Endothelial cell of hepatic sinusoid (primary cell): ENCODE results near the gene COL26A1.
"Not testable (repeated sequence)": the region's sequence is repeated elsewhere in the genome, so short reads cannot be mapped to it uniquely, and the experiment has no call there.

Experiments used
- in situ Hi-C: cut with HindIII; loops from 2 replicates; pipeline ENCODE4 v1.10.0; 2017; ENCODE audit warnings: low sequenced_read_pairs

COL26A1 gene

GRCh38 chr7:101400751-101401150 lies 38.1 kb downstream of the COL26A1 start:
- in situ Hi-C loops = no loop called here

- in situ Hi-C loops = no loop called here
Measured at GRCh38 chr7:101401390-101402080, 38.9 kb downstream of the COL26A1 start.

- in situ Hi-C loops = no loop called here
Measured at GRCh38 chr7:101402081-101402779, 39.6 kb downstream of the COL26A1 start.

- in situ Hi-C loops = no loop called here
Measured at GRCh38 chr7:101402835-101403234, 40.2 kb downstream of the COL26A1 start.

GRCh38 chr7:101405474-101406067 lies 42.9 kb downstream of the COL26A1 start:
- in situ Hi-C loops = no loop called here

GRCh38 chr7:101410743-101411507 lies 48.2 kb downstream of the COL26A1 start:
- in situ Hi-C loops = no loop called here

GRCh38 chr7:101411508-101411874 lies 48.8 kb downstream of the COL26A1 start:
- in situ Hi-C loops = no loop called here

DNA sequence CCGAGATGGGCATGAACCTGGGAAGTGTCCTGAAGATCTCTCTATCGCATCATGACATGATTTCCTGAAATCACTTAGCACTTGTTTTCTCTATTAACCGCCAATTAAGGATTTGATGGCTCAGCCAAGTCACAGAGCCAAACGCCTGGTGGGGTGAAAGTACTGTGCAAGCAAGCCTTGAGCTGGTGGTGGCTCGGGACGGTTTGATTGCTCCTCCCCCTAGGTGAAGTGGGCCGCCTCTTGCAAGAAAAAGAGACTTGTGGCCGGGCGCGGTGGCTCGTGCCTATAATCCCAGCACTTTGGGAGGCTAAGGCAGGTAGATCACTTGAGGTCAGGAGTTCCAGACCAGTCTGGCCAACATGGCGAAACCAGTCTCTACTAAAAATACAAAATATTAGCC lies 50.3 kb downstream of the COL26A1 start:
- in situ Hi-C loops = no loop called here

GRCh38 chr7:101418694-101419093 lies 56.0 kb downstream of the COL26A1 start:
- in situ Hi-C loops = no loop called here

DNA sequence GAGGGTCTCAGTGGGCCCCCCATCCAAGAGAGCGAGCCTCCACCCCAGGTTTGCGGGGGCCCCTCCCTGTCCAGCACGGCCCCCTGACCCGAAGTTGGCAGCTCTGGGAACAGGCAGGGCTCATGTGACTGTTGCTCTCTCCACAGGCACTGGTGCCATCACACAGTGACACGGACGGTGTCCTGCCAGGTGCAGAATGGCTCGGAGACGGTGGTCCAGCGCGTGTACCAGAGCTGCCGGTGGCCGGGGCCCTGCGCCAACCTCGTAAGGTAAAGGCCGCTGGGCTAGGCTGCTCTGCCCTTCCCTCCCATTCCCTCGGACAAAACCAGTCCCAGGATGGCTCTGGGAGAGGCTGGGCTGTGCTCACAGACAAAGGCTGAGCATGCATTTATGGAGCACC lies 57.2 kb downstream of the COL26A1 start:
- in situ Hi-C loops = no loop called here

DNA sequence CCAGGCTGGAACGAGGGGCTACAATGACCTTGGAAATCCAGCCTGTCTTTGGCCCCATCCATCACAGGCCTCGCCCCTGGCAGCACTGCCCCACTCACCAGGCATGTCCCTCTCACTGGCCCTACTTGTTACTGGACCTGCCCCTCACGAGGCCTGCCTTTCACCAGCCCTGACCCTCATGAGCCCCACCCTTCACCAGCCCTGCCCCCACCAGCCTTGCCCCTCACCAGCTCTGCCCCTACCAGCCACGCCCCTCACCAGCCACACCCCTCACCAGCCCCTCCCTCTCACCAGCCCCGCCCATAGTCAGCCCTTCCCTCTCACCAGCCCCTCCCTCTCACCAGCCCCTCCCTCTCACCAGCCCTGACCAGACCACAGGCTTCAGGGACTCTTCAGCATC lies 57.8 kb downstream of the COL26A1 start:
- in situ Hi-C loops = no loop called here

GRCh38 chr7:101422356-101423195 lies 59.9 kb downstream of the COL26A1 start:
- in situ Hi-C loops = no loop called here

DNA sequence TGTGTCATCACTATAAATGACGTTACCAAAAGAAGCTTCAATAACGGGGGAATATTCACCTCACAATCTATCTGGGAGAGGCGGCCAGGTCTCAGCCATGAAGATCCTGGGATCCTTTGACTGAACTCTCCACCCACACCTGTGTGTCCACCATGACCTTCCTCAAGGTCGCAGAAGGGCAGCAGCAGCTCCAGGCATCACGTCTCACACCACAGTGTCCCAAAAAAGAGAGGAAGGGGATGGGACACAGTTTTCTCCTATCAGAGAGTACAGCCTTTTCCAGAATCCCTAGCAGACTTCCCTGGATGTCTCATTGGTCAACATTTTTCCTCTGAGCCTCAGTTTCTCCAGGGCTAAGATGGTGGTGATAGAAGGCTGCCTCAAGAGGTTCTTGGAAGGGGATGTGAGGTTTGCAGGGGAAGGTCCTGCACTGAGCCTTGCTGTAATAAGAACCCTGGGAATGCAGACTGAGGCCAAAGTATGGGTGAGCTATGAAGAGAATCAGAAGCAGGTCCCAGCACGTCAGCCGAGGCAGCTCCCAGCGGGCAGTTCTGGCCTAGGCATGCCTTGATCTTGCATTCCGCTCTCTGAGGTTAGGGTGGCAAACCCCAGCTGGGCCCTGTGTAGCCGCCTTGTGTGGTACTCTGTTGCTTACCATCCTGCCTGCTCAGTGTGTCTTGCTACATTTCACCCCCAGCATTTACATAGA lies 63.8 kb downstream of the COL26A1 start:
- in situ Hi-C loops = no loop called here

GRCh38 chr7:101428093-101428866 lies 65.6 kb downstream of the COL26A1 start:
- in situ Hi-C loops = no loop called here

- in situ Hi-C loops = no loop called here
Measured at GRCh38 chr7:101432316-101432715, 69.6 kb downstream of the COL26A1 start.

DNA sequence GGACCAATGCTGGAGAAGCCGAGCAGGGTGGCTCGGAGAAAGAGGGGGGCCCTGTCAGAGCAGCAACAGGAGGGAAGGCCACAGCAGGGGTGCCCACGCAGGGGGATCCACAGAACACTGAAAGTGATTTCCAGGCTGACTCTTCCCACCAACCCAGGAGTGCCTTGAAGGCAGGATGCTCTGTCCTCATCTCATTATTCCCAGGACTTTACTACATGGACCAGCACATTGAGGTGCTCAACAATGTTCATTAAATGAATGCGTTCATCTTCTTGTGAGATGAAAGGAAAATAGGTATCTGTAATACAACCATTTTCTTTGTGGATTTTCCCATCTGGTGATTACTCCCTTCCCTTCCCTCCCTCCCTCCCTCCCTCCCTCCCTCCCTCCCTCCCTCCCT lies 71.0 kb downstream of the COL26A1 start:
- in situ Hi-C loops = no loop called here

GRCh38 chr7:101434155-101434554 lies 71.5 kb downstream of the COL26A1 start:
- in situ Hi-C loops = not testable (repeated sequence)

- in situ Hi-C loops = no loop called here
Measured at GRCh38 chr7:101435461-101436220, 73.0 kb downstream of the COL26A1 start.
